Measurements from ENCODE around the gene PA2G4. TPM values are rescaled to one million over a fixed set of nuclear protein-coding genes. Genes with fewer than 3 reads are reported as not detected.

The PA2G4 gene
- total RNA-seq, 2 donors from 2014 or later, result 53.2 to 111 TPM

DNA sequence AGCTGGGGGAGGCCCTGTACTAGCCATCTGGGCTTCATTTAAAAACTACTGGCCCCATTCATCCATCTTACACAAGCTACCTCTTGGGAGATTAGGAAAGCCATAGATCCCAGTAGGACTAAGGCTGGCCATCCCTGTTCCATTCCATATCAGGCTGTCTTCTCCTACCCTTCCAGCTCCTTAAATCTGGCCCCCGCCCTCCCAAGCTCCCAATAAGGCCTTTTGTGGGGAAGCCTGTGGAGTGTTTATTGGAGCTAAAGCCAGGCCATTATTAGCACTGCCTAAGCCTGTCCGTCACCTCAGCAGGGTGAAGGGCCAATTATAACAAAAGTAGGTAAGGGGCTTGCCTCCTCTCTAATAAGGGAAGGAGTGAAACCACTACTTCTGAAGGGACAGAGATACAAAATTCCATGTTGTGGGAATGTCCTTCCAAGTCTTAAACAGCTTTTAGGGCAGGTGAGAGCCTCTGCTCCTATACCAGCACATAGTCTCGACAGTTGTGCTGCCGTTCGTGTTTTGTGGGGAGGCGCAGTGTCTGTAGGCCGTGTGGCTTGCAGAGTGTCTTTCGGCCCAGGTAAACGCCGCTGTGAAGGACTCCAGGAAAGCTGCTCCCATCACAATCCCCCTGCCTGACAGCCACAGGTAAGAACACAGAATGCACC is 57.5 kb downstream of the PA2G4 start:
- ATAC-seq (ENCODE audit: insufficient number of reproducible peaks, low FRiP score, low read depth) (no peak), DNase-seq (ENCODE audit: low spot score) (no peak)
- Histone ChIP-seq H3K9me3 (no peaks in the 10 kb centered on the region), H3K36me3 (peaks cover 42% of the 10 kb centered on the region), H3K27ac (peak overlapping the region; percentile 90 to 92), H3K4me1 (ENCODE audit: control insufficient read depth in 1 of 2, low read depth in 2 of 2) (peaks cover 17 to 42% of the 10 kb centered on the region in 2 donors), H3K27me3 (replicated peaks; ENCODE audit: insufficient read depth) (no peaks in the 10 kb centered on the region), H3K4me3 (peak overlapping the region; percentile 81)
- TF ChIP-seq, protein P1, sequence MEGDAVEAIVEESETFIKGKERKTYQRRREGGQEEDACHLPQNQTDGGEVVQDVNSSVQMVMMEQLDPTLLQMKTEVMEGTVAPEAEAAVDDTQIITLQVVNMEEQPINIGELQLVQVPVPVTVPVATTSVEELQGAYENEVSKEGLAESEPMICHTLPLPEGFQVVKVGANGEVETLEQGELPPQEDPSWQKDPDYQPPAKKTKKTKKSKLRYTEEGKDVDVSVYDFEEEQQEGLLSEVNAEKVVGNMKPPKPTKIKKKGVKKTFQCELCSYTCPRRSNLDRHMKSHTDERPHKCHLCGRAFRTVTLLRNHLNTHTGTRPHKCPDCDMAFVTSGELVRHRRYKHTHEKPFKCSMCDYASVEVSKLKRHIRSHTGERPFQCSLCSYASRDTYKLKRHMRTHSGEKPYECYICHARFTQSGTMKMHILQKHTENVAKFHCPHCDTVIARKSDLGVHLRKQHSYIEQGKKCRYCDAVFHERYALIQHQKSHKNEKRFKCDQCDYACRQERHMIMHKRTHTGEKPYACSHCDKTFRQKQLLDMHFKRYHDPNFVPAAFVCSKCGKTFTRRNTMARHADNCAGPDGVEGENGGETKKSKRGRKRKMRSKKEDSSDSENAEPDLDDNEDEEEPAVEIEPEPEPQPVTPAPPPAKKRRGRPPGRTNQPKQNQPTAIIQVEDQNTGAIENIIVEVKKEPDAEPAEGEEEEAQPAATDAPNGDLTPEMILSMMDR (IDR thresholded peaks at IDR 0.05), result no peak

DNA sequence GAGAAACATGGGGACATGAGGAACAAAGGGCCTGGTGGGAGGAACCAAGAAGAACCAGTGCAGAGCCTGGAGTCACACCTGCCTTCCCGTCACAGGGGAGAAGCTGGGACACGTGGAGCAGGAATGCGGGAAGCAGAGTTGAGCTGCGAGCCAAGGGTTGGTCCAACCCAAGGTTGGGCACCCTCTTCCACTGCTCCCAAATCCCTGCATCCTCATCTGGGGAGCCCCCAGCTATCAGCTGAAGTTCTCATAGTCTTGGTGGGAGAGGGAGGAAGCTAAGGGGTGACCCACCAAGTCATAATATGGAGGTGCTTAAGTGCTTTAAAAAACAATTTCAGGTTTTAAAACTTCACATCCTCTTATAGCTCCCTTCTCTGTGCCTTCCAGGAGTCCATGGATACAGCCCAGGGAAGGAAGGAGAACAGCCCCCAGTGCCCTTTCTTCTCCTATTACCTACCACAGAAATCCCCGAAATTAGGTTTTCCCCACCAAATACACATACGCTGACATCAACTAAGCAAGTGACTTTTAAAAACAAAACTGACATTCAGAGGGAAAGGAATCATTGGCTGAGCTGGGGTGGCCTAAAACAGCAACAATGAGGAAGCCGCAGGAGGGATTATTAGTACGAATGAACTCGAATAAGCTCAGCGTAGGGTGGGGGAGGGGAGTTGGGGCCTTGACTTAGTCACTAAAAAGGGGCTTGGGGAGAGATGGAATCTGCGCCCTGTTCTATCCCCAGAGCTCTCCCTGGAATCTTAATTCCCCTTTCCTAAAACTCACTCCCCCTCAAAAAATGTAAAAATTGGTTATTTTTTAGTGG is 58.3 kb downstream of the PA2G4 start:
- DNase-seq (ENCODE audit: low spot score), result no peak
- TF ChIP-seq, protein P1 (IDR thresholded peaks at IDR 0.05), result no peak
- Histone ChIP-seq H3K9me3 (no peaks in the 10 kb centered on the region), H3K36me3 (peaks cover 42% of the 10 kb centered on the region), H3K27me3 (replicated peaks; ENCODE audit: insufficient read depth) (no peaks in the 10 kb centered on the region), H3K4me3 (no peak overlapping the region), H3K27ac (peak overlapping the region in 1 of 2 donors; percentile 90), H3K4me1 (ENCODE audit: control insufficient read depth in 1 of 2, low read depth in 2 of 2) (peaks cover 15 to 35% of the 10 kb centered on the region in 2 donors)
- no peak for ATAC-seq (ENCODE audit: insufficient number of reproducible peaks, low FRiP score, low read depth)

Other genes starting within 250 kb of the PA2G4 start
- 10 to 100 TPM; 19.0 to 31.6 TPM for gene PYM1, start 176.7 kb upstream of the PA2G4 start, total RNA-seq
- 100 to 1,000 TPM in 1 of 2 donors, 10 to 100 TPM in 1; 72.8 to 104 TPM for gene DGKA, start 173.4 kb upstream of the PA2G4 start, total RNA-seq
- gene PMEL, start 138.5 kb upstream of the PA2G4 start, total RNA-seq, result under 1 TPM in 1 of 2 donors, not detected in 1; 0.99 TPM
- 10 to 100 TPM; 18.0 to 32.5 TPM for gene CDK2, start 137.7 kb upstream of the PA2G4 start, total RNA-seq
- 10 to 100 TPM; 70.3 to 89.2 TPM for gene RAB5B, start 130.5 kb upstream of the PA2G4 start, total RNA-seq
- gene SUOX, start 107.3 kb upstream of the PA2G4 start, total RNA-seq, result 10 to 100 TPM; 17.6 to 20.6 TPM
- 1 to 10 TPM; 4.5 to 7.6 TPM for gene IKZF4, start 83.5 kb upstream of the PA2G4 start, total RNA-seq
- 1,000 to 10,000 TPM in 1 of 2 donors, 100 to 1,000 TPM in 1; 103 to 1,114 TPM for gene RPS26, start 62.6 kb upstream of the PA2G4 start, total RNA-seq
- 1 to 10 TPM; 1.1 to 3.2 TPM for gene ERBB3, start 24.4 kb upstream of the PA2G4 start, total RNA-seq
- gene RPL41, start 12.1 kb downstream of the PA2G4 start, total RNA-seq, result 1,000 to 10,000 TPM in 1 of 2 donors, 100 to 1,000 TPM in 1; 923 to 1,490 TPM
- gene ZC3H10, start 13.7 kb downstream of the PA2G4 start, total RNA-seq, result 1 to 10 TPM; 4.1 to 7.1 TPM
- gene ESYT1, start 23.7 kb downstream of the PA2G4 start, total RNA-seq, result 100 to 1,000 TPM; 113 to 128 TPM
- 10 to 100 TPM; 17.1 to 19.1 TPM for gene MYL6B, start 48.0 kb downstream of the PA2G4 start, total RNA-seq
- gene MYL6, start 53.8 kb downstream of the PA2G4 start, total RNA-seq, result 1,000 to 10,000 TPM; 1,762 to 3,064 TPM
- 100 to 1,000 TPM in 1 of 2 donors, 10 to 100 TPM in 1; 68.6 to 109 TPM for gene SMARCC2, start 84.9 kb downstream of the PA2G4 start, total RNA-seq
- 10 to 100 TPM; 66.6 to 76.5 TPM for gene RNF41, start 117.4 kb downstream of the PA2G4 start, total RNA-seq
- gene NABP2, start 119.8 kb downstream of the PA2G4 start, total RNA-seq, result 10 to 100 TPM in 1 of 2 donors, 1 to 10 TPM in 1; 8.7 to 17.2 TPM
- not detected for gene SLC39A5, start 125.5 kb downstream of the PA2G4 start, total RNA-seq
- gene ANKRD52, start 153.8 kb downstream of the PA2G4 start, total RNA-seq, result 10 to 100 TPM; 30.9 to 36.3 TPM
- gene COQ10A, start 162.4 kb downstream of the PA2G4 start, total RNA-seq, result 10 to 100 TPM; 14.6 to 26.3 TPM
- gene CS, start 195.8 kb downstream of the PA2G4 start, total RNA-seq, result 100 to 1,000 TPM; 120 to 143 TPM
- 10 to 100 TPM; 72.0 to 85.1 TPM for gene CNPY2, start 211.4 kb downstream of the PA2G4 start, total RNA-seq
- 10 to 100 TPM; 39.8 to 42.7 TPM for gene PAN2, start 229.4 kb downstream of the PA2G4 start, total RNA-seq
- gene IL23A, start 234.3 kb downstream of the PA2G4 start, total RNA-seq, result not detected